Activated B cell treated with CpG ODN at 0.5 μM for 24 hours (primary cell): Measurements from ENCODE around the gene SNCAIP. TPM values are rescaled to one million over a fixed set of nuclear protein-coding genes. Genes with fewer than 3 reads are reported as not detected.

Source experiments
- ATAC-seq: fragments of 200-7000 bp; cut with Tn5 transposase; one replicate; pipeline ENCODE4 v1.10.0; 2021; ENCODE audit warnings: low read depth, mild to moderate bottlenecking, moderate library complexity
- CTCF ChIA-PET: fragments of 350-600 bp; sonication (Branson Sonifier 250); formaldehyde crosslinking; loops from one replicate; lab custom pipeline; 2021; ENCODE audit warnings: antibody characterized with exemption; lab: Charles Lee
- POLR2A ChIA-PET: fragments of 350-600 bp; sonication (Branson Sonifier 250); formaldehyde crosslinking; loops from one replicate; lab custom pipeline; 2021; ENCODE audit warnings: antibody characterized with exemption; lab: Charles Lee
- DNase-seq: peaks from one replicate; pipeline ENCODE4 v3.0.0; 2022
- H3K27ac Mint-ChIP-seq: one replicate; pipeline ENCODE4 v1.8.0; 2020; ENCODE audit warnings: mixed read lengths
- H3K27me3 Mint-ChIP-seq: one replicate; pipeline ENCODE4 v1.8.0; 2021; ENCODE audit warnings: mixed read lengths
- H3K36me3 Mint-ChIP-seq: one replicate; pipeline ENCODE4 v1.8.0; 2021; ENCODE audit warnings: low read depth, mixed read lengths
- H3K4me1 Mint-ChIP-seq: one replicate; pipeline ENCODE4 v1.8.0; 2021; ENCODE audit warnings: mixed read lengths
- H3K4me3 Mint-ChIP-seq: one replicate; pipeline ENCODE4 v1.8.0; 2020; ENCODE audit warnings: mild to moderate bottlenecking, mixed read lengths
- H3K9me3 Mint-ChIP-seq: one replicate; pipeline ENCODE4 v1.8.0; 2020; ENCODE audit warnings: mixed read lengths
- intact Hi-C: fragments of 100-400 bp; cut with micrococcal nuclease; formaldehyde crosslinking; loops from one replicate; pipeline ENCODE4 v1.15.1; 2024
- total RNA-seq: library from RNA; stranded (reverse); gene quantifications from 2 replicates; pipeline ENCODE4 v1.2.3, GENCODE V29; 2022
- TF ChIP-seq, protein P1 (sequence below): fragments of 200-600 bp; IDR thresholded peaks from one replicate; pipeline ENCODE4 v1.8.0; 2022; ENCODE audit warnings: antibody characterized with exemption, mild to moderate bottlenecking

Gene SNCAIP
- total RNA-seq, 1 donor from 2014 or later = not detected

- TF ChIP-seq, protein P1, sequence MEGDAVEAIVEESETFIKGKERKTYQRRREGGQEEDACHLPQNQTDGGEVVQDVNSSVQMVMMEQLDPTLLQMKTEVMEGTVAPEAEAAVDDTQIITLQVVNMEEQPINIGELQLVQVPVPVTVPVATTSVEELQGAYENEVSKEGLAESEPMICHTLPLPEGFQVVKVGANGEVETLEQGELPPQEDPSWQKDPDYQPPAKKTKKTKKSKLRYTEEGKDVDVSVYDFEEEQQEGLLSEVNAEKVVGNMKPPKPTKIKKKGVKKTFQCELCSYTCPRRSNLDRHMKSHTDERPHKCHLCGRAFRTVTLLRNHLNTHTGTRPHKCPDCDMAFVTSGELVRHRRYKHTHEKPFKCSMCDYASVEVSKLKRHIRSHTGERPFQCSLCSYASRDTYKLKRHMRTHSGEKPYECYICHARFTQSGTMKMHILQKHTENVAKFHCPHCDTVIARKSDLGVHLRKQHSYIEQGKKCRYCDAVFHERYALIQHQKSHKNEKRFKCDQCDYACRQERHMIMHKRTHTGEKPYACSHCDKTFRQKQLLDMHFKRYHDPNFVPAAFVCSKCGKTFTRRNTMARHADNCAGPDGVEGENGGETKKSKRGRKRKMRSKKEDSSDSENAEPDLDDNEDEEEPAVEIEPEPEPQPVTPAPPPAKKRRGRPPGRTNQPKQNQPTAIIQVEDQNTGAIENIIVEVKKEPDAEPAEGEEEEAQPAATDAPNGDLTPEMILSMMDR = no peak
- H3K27ac Mint-ChIP-seq = no peak overlapping the region
- POLR2A ChIA-PET = no interaction called here
- peaks cover 10% of the 10 kb centered on the region for H3K27me3 Mint-ChIP-seq
- no peak overlapping the region for H3K4me3 Mint-ChIP-seq
- H3K4me1 Mint-ChIP-seq = no peaks in the 10 kb centered on the region
- ATAC-seq (no peak), DNase-seq (no peak)
- CTCF ChIA-PET = no interaction called here
- no peaks in the 10 kb centered on the region for H3K36me3 Mint-ChIP-seq
- peaks cover 2% of the 10 kb centered on the region for H3K9me3 Mint-ChIP-seq
- intact Hi-C loops = no loop called here
Measured at GRCh38 chr5:122295138-122295537, 16.9 kb upstream of the SNCAIP start.

DNA sequence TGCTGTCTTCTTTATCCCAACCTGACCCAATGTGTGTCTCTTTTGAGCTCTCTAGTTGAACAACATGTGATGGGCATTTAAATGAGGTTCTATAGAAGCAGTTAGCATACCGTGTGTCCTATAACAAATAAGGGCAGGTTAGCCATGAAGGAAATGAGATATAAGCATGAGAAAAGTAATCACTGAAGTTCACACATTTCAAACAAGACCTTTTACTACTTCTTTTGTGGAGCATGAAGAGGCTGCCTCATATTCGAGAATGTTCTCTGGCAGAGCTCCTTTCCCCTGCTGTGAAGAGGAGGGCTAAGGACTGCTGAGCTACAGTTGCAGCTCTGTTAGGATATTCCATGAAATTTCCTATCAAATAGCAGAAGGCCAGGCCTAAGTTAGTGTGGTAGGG lies 15.2 kb upstream of the SNCAIP start:
- no peaks in the 10 kb centered on the region for H3K36me3 Mint-ChIP-seq
- CTCF ChIA-PET = no interaction called here

DNA sequence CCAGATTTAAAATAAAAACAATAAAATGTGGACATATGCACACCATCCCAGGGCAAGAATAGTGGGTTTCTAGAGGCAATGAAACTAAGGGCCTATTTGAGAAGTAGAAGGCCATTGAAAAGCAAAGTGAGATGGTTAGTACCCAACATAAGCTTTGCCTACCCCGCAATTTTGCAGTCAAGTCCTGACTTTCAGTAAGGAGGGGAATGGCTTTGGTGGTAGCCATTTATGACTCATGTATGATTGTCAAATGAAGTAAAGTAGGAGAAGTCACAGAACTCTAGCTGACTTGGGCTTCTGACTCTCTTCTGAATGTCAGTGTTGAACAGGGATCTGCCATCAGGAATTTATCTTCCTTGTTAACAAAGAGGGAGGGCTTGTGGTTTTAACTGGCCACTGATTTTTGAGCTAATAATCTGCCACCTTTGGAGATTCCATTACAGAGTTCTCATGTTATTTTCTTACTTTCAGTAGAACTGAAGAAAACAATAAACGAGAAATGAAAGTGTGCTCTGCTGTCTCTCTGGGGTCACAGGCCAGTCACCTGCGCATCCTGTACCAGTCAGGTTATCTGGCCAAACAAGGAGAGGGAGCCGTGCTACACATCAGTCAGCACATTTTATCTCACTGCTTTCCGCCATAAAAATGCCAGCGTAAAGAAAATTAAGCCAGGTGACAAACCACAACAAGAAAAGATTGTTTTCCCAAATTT lies 14.3 kb upstream of the SNCAIP start:
- ChIA-PET CTCF (no interaction called here), POLR2A (no interaction called here)
- Mint-ChIP-seq H3K27me3 (peaks cover 6% of the 10 kb centered on the region), H3K27ac (no peak overlapping the region), H3K9me3 (peaks cover 6% of the 10 kb centered on the region), H3K4me1 (no peaks in the 10 kb centered on the region), H3K4me3 (no peak overlapping the region), H3K36me3 (no peaks in the 10 kb centered on the region)
- TF ChIP-seq, protein P1 = no peak
- no peak for ATAC-seq
- no peak for DNase-seq
- intact Hi-C loops = no loop called here

More for the DNA sequence above, 15.2 kb upstream of the SNCAIP start:
- ATAC-seq (no peak), DNase-seq (no peak)
- POLR2A ChIA-PET = no interaction called here
- TF ChIP-seq, protein P1 = no peak
- intact Hi-C loops = no loop called here
- no peaks in the 10 kb centered on the region for H3K4me1 Mint-ChIP-seq
- H3K27ac Mint-ChIP-seq = no peak overlapping the region
- no peak overlapping the region for H3K4me3 Mint-ChIP-seq
- peaks cover 6% of the 10 kb centered on the region for H3K27me3 Mint-ChIP-seq
- peaks cover 6% of the 10 kb centered on the region for H3K9me3 Mint-ChIP-seq

GRCh38 chr5:122300374-122300773 lies 11.7 kb upstream of the SNCAIP start:
- Mint-ChIP-seq H3K27me3 (no peaks in the 10 kb centered on the region), H3K4me1 (no peaks in the 10 kb centered on the region), H3K27ac (no peak overlapping the region), H3K9me3 (peaks cover 4% of the 10 kb centered on the region), H3K4me3 (no peak overlapping the region), H3K36me3 (no peaks in the 10 kb centered on the region)
- ATAC-seq (no peak), DNase-seq (no peak)
- intact Hi-C loops = no loop called here
- TF ChIP-seq, protein P1 = no peak
- POLR2A ChIA-PET = no interaction called here
- CTCF ChIA-PET = no interaction called here

GRCh38 chr5:122301016-122301415 lies 11.0 kb upstream of the SNCAIP start:
- Mint-ChIP-seq H3K27ac (no peak overlapping the region), H3K27me3 (no peaks in the 10 kb centered on the region)

More at GRCh38 chr5:122301016-122301415, 11.0 kb upstream of the SNCAIP start:
- POLR2A ChIA-PET = no interaction called here
- Mint-ChIP-seq H3K4me3 (no peak overlapping the region), H3K9me3 (peaks cover 4% of the 10 kb centered on the region), H3K36me3 (no peaks in the 10 kb centered on the region), H3K4me1 (no peaks in the 10 kb centered on the region)
- intact Hi-C loops = no loop called here
- no peak for ATAC-seq
- DNase-seq = no peak
- TF ChIP-seq, protein P1 = no peak
- CTCF ChIA-PET = no interaction called here
